Measurements from ENCODE around the gene KLHL40. TPM values are rescaled to one million over a fixed set of nuclear protein-coding genes. Genes with fewer than 3 reads are reported as not detected.

The KLHL40 gene
- total RNA-seq, 4 donors from 2014 or later = 0.27 TPM; not detected in 3

GRCh38 chr3:42640129-42640528 lies 45.2 kb upstream of the KLHL40 start:
- Histone ChIP-seq H3K4me3 (no peak overlapping the region), H3K36me3 (peaks cover 0 to 78% (median 39%) of the 10 kb centered on the region in 4 donors), H3K27ac (no peak overlapping the region), H3K4me1 (peaks cover 0 to 13% (median 0%) of the 10 kb centered on the region in 4 donors), H3K9me3 (no peaks in the 10 kb centered on the region), H3K27me3 (no peaks in the 10 kb centered on the region)
- in situ Hi-C loops (cut with MboI; ENCODE audit: low pct_ligation_motif_present in 1 of 4, low pct_unique_long_range_greater_than_20kb in 1 of 4, low sequenced_read_pairs in 3 of 4) (no loop called here), intact Hi-C loops (cut with DNase I; ENCODE audit: low total_unique reads) (no loop called here)
- DNase-seq = no peak
- no peak for TF ChIP-seq POLR2A (IDR thresholded peaks at IDR 0.05)
- no peak for TF ChIP-seq POLR2AphosphoS5 (IDR thresholded peaks at IDR 0.05)
- no peak for TF ChIP-seq CTCF (IDR thresholded peaks at IDR 0.05)
- TF ChIP-seq EP300 (IDR thresholded peaks at IDR 0.05; ENCODE audit: low read depth) = no peak

GRCh38 chr3:42640771-42641370 lies 44.5 kb upstream of the KLHL40 start:
- Histone ChIP-seq H3K4me3 (no peak overlapping the region), H3K27me3 (no peaks in the 10 kb centered on the region), H3K9me3 (no peaks in the 10 kb centered on the region), H3K27ac (no peak overlapping the region), H3K36me3 (peaks cover 0 to 79% (median 38%) of the 10 kb centered on the region in 4 donors), H3K4me1 (peaks cover 0 to 13% (median 0%) of the 10 kb centered on the region in 4 donors)
- intact Hi-C loops (cut with DNase I; ENCODE audit: low total_unique reads) (no loop called here), in situ Hi-C loops (cut with MboI; ENCODE audit: low pct_ligation_motif_present in 1 of 4, low pct_unique_long_range_greater_than_20kb in 1 of 4, low sequenced_read_pairs in 3 of 4) (no loop called here)
- TF ChIP-seq POLR2AphosphoS5 (IDR thresholded peaks at IDR 0.05) = no peak
- 76 to 92% methylated on average over 2 to 6 of the region's 6 CpGs for WGBS, 2 donors (ENCODE audit: low coverage in 1 of 2)
- DNase-seq = no peak

- 76 to 78% methylated on average over 5 of the region's 5 CpGs for WGBS, 2 donors (ENCODE audit: low coverage in 1 of 2)
- H3K4me3 ChIP-seq = no peak overlapping the region
- H3K4me1 ChIP-seq = peaks cover 10 to 22% (median 15%) of the 10 kb centered on the region in 4 donors
- no peaks in the 10 kb centered on the region for H3K27me3 ChIP-seq
- no peak overlapping the region for H3K27ac ChIP-seq
- intact Hi-C loops (cut with DNase I; ENCODE audit: low total_unique reads) (no loop called here), in situ Hi-C loops (cut with MboI; ENCODE audit: low pct_ligation_motif_present in 1 of 4, low pct_unique_long_range_greater_than_20kb in 1 of 4, low sequenced_read_pairs in 3 of 4) (no loop called here)
- H3K36me3 ChIP-seq = peaks cover 0 to 36% (median 16%) of the 10 kb centered on the region in 4 donors
- no peak for TF ChIP-seq POLR2AphosphoS5 (IDR thresholded peaks at IDR 0.05)
- no peak for TF ChIP-seq CTCF (IDR thresholded peaks at IDR 0.05)
- no peak for TF ChIP-seq EP300 (IDR thresholded peaks at IDR 0.05; ENCODE audit: low read depth)
- no peaks in the 10 kb centered on the region for H3K9me3 ChIP-seq
- no peak for DNase-seq
Observed at GRCh38 chr3:42647821-42648459, 37.4 kb upstream of the KLHL40 start.

- Histone ChIP-seq H3K36me3 (peaks cover 0 to 25% (median 11%) of the 10 kb centered on the region in 4 donors), H3K27ac (no peak overlapping the region), H3K4me3 (no peak overlapping the region), H3K9me3 (no peaks in the 10 kb centered on the region), H3K4me1 (peaks cover 14 to 32% (median 22%) of the 10 kb centered on the region in 4 donors), H3K27me3 (no peaks in the 10 kb centered on the region)
- WGBS, 2 donors (ENCODE audit: low coverage in 1 of 2) = 82 to 88% methylated on average over 2 of the region's 2 CpGs
- no peak for DNase-seq
- intact Hi-C loops (cut with DNase I; ENCODE audit: low total_unique reads) = no loop called here
- no peak for TF ChIP-seq CTCF (IDR thresholded peaks at IDR 0.05)
- no peak for TF ChIP-seq POLR2A (IDR thresholded peaks at IDR 0.05)
- TF ChIP-seq POLR2AphosphoS5 (IDR thresholded peaks at IDR 0.05) = no peak
- TF ChIP-seq EP300 (IDR thresholded peaks at IDR 0.05; ENCODE audit: low read depth) = no peak
- in situ Hi-C loops (cut with MboI; ENCODE audit: low pct_ligation_motif_present in 1 of 4, low pct_unique_long_range_greater_than_20kb in 1 of 4, low sequenced_read_pairs in 3 of 4) = no loop called here
Observed at GRCh38 chr3:42649006-42649405, 36.3 kb upstream of the KLHL40 start.
